ENCODE measurements around the gene ZNF716.

Gene ZNF716

DNA sequence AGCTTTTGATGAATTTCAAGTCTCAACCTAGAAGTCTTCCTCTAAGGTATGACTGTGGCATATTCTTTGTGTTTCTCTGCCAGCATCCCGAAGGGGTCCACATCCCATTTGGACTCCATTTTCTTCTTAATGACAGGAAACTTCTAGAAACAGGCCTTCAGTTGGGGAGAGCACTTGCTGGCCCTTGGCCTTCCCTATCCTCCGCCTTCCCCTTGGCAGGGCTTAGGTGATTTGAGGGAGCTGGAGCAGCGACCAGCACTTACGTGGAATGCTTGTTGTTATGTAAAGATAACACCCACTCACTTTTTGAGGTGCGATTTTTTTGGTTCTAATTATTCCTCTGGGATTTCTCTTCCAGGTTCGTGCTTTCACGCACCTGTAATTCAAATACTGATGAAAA lies 42.9 kb upstream of the ZNF716 start:
- Histone ChIP-seq H3K27me3 (replicated peaks) (no peaks in the 10 kb centered on the region), H3K36me3 (replicated peaks) (no peaks in the 10 kb centered on the region), H3K27ac (no peak overlapping the region), H3K4me3 (ENCODE audit: low read depth, low read length) (no peak overlapping the region)
- DNase-seq = no peak
- in situ Hi-C loops (cut with HindIII; ENCODE audit: low pct_ligation_motif_present, low sequenced_read_pairs) = no loop called here
- TF ChIP-seq, protein P1, sequence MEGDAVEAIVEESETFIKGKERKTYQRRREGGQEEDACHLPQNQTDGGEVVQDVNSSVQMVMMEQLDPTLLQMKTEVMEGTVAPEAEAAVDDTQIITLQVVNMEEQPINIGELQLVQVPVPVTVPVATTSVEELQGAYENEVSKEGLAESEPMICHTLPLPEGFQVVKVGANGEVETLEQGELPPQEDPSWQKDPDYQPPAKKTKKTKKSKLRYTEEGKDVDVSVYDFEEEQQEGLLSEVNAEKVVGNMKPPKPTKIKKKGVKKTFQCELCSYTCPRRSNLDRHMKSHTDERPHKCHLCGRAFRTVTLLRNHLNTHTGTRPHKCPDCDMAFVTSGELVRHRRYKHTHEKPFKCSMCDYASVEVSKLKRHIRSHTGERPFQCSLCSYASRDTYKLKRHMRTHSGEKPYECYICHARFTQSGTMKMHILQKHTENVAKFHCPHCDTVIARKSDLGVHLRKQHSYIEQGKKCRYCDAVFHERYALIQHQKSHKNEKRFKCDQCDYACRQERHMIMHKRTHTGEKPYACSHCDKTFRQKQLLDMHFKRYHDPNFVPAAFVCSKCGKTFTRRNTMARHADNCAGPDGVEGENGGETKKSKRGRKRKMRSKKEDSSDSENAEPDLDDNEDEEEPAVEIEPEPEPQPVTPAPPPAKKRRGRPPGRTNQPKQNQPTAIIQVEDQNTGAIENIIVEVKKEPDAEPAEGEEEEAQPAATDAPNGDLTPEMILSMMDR (IDR thresholded peaks at IDR 0.05; ENCODE audit: low read depth, low read length, missing control alignments) = no peak

- H3K4me3 ChIP-seq (ENCODE audit: low read depth, low read length) = no peak overlapping the region
- TF ChIP-seq, protein P1 (IDR thresholded peaks at IDR 0.05; ENCODE audit: low read depth, low read length, missing control alignments) = no peak
- no peak for DNase-seq
- no peaks in the 10 kb centered on the region for H3K27me3 ChIP-seq (replicated peaks)
- no peaks in the 10 kb centered on the region for H3K36me3 ChIP-seq (replicated peaks)
- H3K27ac ChIP-seq = no peak overlapping the region
- in situ Hi-C loops (cut with HindIII; ENCODE audit: low pct_ligation_motif_present, low sequenced_read_pairs) = no loop called here
Measured at GRCh38 chr7:57412168-57412567, 37.8 kb upstream of the ZNF716 start.

DNA sequence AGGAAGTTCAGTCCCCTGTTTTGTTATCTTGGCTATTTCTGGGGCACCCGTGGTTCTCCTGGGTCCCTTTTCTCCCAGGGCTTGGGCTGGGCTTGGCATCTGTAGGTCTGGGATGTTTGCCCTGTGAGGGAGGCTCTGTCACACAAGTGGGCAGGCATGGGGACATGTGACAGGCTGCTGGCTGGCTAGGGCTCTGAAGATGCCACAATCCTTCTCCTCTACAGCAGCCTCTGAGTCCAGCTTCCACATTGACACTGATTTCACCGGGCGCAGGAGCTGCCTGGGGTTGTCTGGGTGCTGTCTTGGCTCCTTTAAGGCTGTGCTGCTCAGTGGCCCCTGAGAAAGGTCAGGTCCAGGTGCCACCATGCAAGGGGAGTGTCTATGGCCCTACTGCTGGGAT lies 37.4 kb upstream of the ZNF716 start:
- H3K4me3 ChIP-seq (ENCODE audit: low read depth, low read length) = no peak overlapping the region
- in situ Hi-C loops (cut with HindIII; ENCODE audit: low pct_ligation_motif_present, low sequenced_read_pairs) = no loop called here
- TF ChIP-seq, protein P1 (IDR thresholded peaks at IDR 0.05; ENCODE audit: low read depth, low read length, missing control alignments) = no peak
- no peak overlapping the region for H3K27ac ChIP-seq
- H3K27me3 ChIP-seq (replicated peaks) = no peaks in the 10 kb centered on the region
- H3K36me3 ChIP-seq (replicated peaks) = no peaks in the 10 kb centered on the region
- DNase-seq = no peak

GRCh38 chr7:57413529-57414398 lies 36.2 kb upstream of the ZNF716 start:
- TF ChIP-seq, protein P1 (IDR thresholded peaks at IDR 0.05; ENCODE audit: low read depth, low read length, missing control alignments) = no peak
- H3K36me3 ChIP-seq (replicated peaks) = no peaks in the 10 kb centered on the region
- H3K27ac ChIP-seq = no peak overlapping the region
- DNase-seq = no peak
- in situ Hi-C loops (cut with HindIII; ENCODE audit: low pct_ligation_motif_present, low sequenced_read_pairs) = no loop called here
- no peaks in the 10 kb centered on the region for H3K27me3 ChIP-seq (replicated peaks)
- H3K4me3 ChIP-seq (ENCODE audit: low read depth, low read length) = no peak overlapping the region

DNA sequence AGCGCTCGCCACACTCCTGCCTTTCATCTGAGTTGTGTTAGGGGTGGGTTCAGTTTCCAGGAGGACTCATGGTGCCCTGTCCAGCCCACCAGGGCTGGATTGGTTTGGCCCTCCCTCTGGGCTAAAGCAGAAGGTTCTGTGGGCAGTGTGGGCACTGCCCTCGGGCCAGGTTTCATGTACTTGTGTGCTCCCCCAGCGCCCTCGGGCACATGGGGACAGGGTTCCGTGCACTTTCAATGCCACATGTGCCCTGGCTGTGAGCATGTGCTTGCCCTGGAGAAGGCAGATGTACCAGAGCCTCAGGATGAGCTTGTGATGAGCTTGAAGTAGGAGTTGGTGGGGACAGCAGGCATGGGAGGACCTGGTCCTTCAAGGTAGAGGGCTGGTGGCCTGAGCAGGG lies 35.6 kb upstream of the ZNF716 start:
- H3K27me3 ChIP-seq (replicated peaks) = no peaks in the 10 kb centered on the region
- no peak overlapping the region for H3K4me3 ChIP-seq (ENCODE audit: low read depth, low read length)
- DNase-seq = no peak
- in situ Hi-C loops (cut with HindIII; ENCODE audit: low pct_ligation_motif_present, low sequenced_read_pairs) = no loop called here
- TF ChIP-seq, protein P1 (IDR thresholded peaks at IDR 0.05; ENCODE audit: low read depth, low read length, missing control alignments) = no peak
- no peak overlapping the region for H3K27ac ChIP-seq
- no peaks in the 10 kb centered on the region for H3K36me3 ChIP-seq (replicated peaks)

DNA sequence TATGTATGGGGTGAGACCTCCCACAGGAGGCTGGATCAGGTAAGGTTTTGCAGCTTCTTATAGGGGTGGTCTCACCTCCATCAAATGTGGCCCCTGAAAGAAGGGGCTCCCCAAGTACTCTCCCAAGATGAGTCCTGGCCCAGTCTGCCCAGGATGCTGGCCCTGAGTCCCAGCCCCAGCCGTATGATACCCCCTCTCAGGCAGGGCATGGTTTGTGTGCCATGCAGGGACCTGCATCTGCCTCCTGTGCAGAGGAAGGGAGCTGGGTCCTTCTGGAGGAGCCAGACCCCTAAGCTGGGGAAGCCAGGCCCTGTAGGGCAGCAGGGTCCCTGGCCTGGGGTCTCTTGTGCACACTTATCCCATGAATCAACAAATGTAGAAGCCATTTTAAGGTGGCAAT lies 35.1 kb upstream of the ZNF716 start:
- no peak for DNase-seq
- in situ Hi-C loops (cut with HindIII; ENCODE audit: low pct_ligation_motif_present, low sequenced_read_pairs) = no loop called here
- TF ChIP-seq, protein P1 (IDR thresholded peaks at IDR 0.05; ENCODE audit: low read depth, low read length, missing control alignments) = no peak

More for the DNA sequence above, 35.1 kb upstream of the ZNF716 start:
- Histone ChIP-seq H3K4me3 (ENCODE audit: low read depth, low read length) (no peak overlapping the region), H3K36me3 (replicated peaks) (no peaks in the 10 kb centered on the region), H3K27me3 (replicated peaks) (no peaks in the 10 kb centered on the region), H3K27ac (no peak overlapping the region)

All from brain microvascular endothelial cell (primary cell).